ENCODE results near the gene POC5.

GRCh38 chr5:75681125-75681830, 36.0 kb downstream of the POC5 start:
- TF ChIP-seq CTCF (IDR thresholded peaks at IDR 0.05; ENCODE audit: insufficient read depth, low read length, poor library complexity, severe bottlenecking): peak; percentile 18
- TF ChIP-seq EZH2phosphoT487 (conservative IDR thresholded peaks at IDR 0.05; ENCODE audit: low read length): no peak

Data from SU-DHL-6 (cell line).